GM12878 (cell line): ENCODE measurements around the gene MYCN. TPM values are rescaled to one million over a fixed set of nuclear protein-coding genes. Genes with fewer than 3 reads are reported as not detected.

ENCODE experiments used
- BCL3 ChIP-seq: IDR thresholded peaks from 2 replicates; pipeline ENCODE4 v1.6.1; 2011; ENCODE audit warnings: borderline replicate concordance, low read depth, mild to moderate bottlenecking, moderate library complexity, low read length; ENCODE audit not compliant: insufficient read depth, poor library complexity, severe bottlenecking
- BMI1 ChIP-seq: fragments of 450-650 bp; IDR thresholded peaks from 2 replicates; pipeline ENCODE4 v1.6.1; 2016; ENCODE audit warnings: mild to moderate bottlenecking, moderate library complexity, borderline replicate concordance
- CHD2 ChIP-seq: IDR thresholded peaks from 2 replicates; pipeline ENCODE4 v1.6.1; 2011; ENCODE audit warnings: low read depth, low read length, improper control_type of control experiment, borderline replicate concordance
- DPF2 ChIP-seq: fragments of 450-650 bp; IDR thresholded peaks from 2 replicates; pipeline ENCODE4 v1.6.1; 2017; ENCODE audit warnings: mild to moderate bottlenecking
- ESRRA ChIP-seq: IDR thresholded peaks from 2 replicates; pipeline ENCODE4 v1.6.1; 2012; ENCODE audit warnings: mild to moderate bottlenecking, low read length, improper control_type of control experiment
- HDAC6 ChIP-seq: fragments of 200-600 bp; sonication (generic); IDR thresholded peaks from one replicate; pipeline ENCODE4 v1.8.0; 2017; ENCODE audit warnings: antibody characterized with exemption; ENCODE audit not compliant: unreplicated experiment
- MYC ChIP-seq: IDR thresholded peaks from 2 replicates; pipeline ENCODE4 v1.6.1; 2011; ENCODE audit warnings: mild to moderate bottlenecking, low read length, moderate library complexity, inconsistent platforms; ENCODE audit not compliant: insufficient read depth, insufficient replicate concordance, insufficient read length, severe bottlenecking
- NRF1 ChIP-seq: conservative IDR thresholded peaks from 2 replicates; pipeline ENCODE4 v1.6.1; 2011; ENCODE audit warnings: mild to moderate bottlenecking, low read depth, low read length, improper control_type of control experiment
- PBX3 ChIP-seq: IDR thresholded peaks from 2 replicates; pipeline ENCODE4 v1.6.1; 2011; ENCODE audit warnings: mild to moderate bottlenecking, low read depth, low read length, moderate library complexity; ENCODE audit not compliant: insufficient replicate concordance
- PRDM15 ChIP-seq: fragments of 450-650 bp; formaldehyde crosslinking; IDR thresholded peaks from 2 replicates; pipeline ENCODE4 v1.4.0; 2020; ENCODE audit warnings: mild to moderate bottlenecking, moderate library complexity
- ZZZ3 ChIP-seq: IDR thresholded peaks from 2 replicates; pipeline ENCODE4 v1.6.1; 2011; ENCODE audit warnings: low read depth; ENCODE audit not compliant: control insufficient read depth, insufficient read length
- polyA plus RNA-seq, 11 experiments: library from polyadenylated mRNA; depleted of rRNA in 4 of 11; unstranded in 6 of 11; stranded (reverse) in 5 of 11; fragments of >200 nt; fragmentation: Nextera tagmentation in 4 of 11; fragmentation: Illumina TruSeq in 1 of 11; extraction: Ambion mirVana in 4 of 11; extraction: Trizol in 1 of 11; gene quantifications; 1 replicate in 1 of 11; 2 replicates in 10 of 11; pipeline versions ENCODE4 v1.2.1 to v1.2.3, GENCODE V29; 2011 to 2016; ENCODE audit warnings: inconsistent platforms in 2 of 11, missing spikeins in 2 of 11, low read depth in 1 of 11
- total RNA-seq, 4 experiments: library from RNA; depleted of rRNA in 3 of 4; stranded (reverse); fragments of >200 nt in 3 of 4; fragmentation: Illumina TruSeq in 1 of 4; extraction: Trizol in 1 of 4; gene quantifications; 2 replicates each; pipeline versions ENCODE4 v1.2.1 to v1.2.3, GENCODE V29; 2013 to 2021

Gene MYCN
- total and polyA plus RNA-seq, 10 of the 15 experiments (the other 5 are each of a cell fraction or from before 2014, with no cell fraction given): not detected

- no peak for TF ChIP-seq NRF1
- TF ChIP-seq PRDM15 (CRISPR knock-in tag): no peak
- no peak for TF ChIP-seq HDAC6
- no peak for TF ChIP-seq ZZZ3
- no peak for TF ChIP-seq BMI1
- TF ChIP-seq PBX3: no peak
- no peak for TF ChIP-seq MYC
- no peak for TF ChIP-seq DPF2
- TF ChIP-seq ESRRA: no peak
- no peak for TF ChIP-seq CHD2
- TF ChIP-seq BCL3: no peak
These were observed 15.1 kb downstream of the MYCN start (continued) for GRCh38 chr2:15955232-15955988.
